GM19023 (cell line): ENCODE data around the gene MSMO1.
"Not testable (repeated sequence)": the region's sequence is repeated elsewhere in the genome, so short reads cannot be mapped to it uniquely, and the experiment has no call there.

Experiments used
- ATAC-seq: cut with Tn5 transposase; IDR thresholded peaks from one replicate; pipeline ENCODE4 v1.9.1; 2021; ENCODE audit warnings: mild to moderate bottlenecking, moderate library complexity; ENCODE audit not compliant: unreplicated experiment

Gene MSMO1

DNA sequence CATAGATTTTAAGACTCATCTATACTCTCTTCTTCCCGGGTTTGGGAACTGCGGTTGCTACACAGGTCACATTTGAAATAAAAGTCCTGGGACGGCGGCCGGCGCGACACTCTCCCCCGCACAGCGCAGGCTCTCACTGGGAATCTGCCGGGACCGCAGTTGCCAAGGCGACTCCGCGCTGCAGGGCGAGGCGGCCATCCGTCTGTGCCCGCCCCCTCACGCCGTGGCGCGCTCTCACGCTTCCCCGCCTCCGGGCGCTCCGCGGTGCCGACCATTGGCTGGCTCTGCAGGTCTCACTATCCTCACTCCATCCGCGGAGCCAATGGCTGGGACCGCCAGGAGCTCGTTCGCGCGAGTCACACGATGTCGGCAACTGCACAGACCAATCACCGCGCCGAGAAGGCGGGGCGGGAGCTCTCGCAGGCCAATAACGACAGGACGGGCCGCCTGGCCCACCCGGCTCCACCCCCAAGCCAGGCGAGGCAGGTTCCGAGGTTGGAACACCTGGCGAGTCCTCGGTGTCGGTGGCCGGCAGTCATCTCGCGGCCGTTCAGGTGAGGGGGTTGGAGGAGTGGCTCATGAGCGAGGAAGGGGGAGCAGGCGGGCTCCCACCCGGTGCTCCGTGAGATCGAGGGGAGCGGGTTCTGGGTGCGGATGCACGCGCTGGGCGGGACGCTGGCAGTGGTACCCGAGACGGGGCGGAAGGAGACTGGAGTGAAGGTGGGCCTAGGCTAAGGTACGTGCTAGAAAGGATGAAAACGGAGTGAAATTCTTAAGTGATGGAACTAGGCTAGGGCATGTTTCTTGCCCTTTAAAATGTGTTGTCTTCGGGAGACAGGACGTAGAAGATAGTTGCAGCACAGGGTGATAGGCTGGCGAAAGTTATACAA lies at the start of gene MSMO1:
Gene MSMO1, plus strand, starts transcription at position 459 of the 890 bp plus-strand sequence. CDS start 5,702 bp downstream, outside the sequence.
- ATAC-seq: peak; percentile 98

DNA sequence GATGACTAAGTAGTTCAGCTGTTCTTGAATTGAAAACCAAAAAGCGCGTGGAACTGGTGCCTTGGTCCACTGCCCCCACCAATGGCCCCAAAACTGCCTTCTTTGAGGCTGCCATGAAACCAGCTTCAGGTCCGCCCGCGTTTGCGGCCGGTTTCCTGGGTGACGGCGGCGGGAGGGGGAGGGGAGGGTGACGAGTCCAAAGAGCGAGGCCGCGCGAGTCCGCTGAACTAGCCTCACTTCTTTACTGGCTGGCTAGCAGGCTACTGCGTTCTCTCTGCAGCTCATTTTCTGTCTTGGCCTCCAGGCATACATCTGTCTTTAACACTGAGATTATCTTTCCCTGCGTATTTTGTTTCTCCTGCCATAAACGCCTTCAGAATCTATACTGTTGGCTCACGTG lies 47.9 kb upstream of the MSMO1 start:
- not testable (repeated sequence) for ATAC-seq

DNA sequence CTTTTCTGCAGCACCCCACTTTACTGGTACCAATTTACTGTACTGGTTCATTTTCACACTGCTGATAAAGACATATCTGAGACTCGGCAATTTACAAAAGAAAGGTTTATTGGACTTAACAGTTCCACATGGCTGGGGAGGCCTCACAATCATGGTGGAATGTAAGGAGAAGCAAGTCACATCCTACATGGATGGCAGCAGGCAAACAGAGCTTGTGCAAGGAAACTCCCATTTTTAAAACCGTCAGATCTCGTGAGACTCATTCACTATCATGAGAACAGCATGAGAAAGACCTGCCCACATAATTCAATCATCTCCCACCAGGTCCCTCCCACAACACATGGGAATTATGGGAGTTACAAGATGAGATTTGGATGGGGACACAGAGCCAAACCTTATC lies 42.8 kb upstream of the MSMO1 start:
- ATAC-seq: not testable (repeated sequence)

DNA sequence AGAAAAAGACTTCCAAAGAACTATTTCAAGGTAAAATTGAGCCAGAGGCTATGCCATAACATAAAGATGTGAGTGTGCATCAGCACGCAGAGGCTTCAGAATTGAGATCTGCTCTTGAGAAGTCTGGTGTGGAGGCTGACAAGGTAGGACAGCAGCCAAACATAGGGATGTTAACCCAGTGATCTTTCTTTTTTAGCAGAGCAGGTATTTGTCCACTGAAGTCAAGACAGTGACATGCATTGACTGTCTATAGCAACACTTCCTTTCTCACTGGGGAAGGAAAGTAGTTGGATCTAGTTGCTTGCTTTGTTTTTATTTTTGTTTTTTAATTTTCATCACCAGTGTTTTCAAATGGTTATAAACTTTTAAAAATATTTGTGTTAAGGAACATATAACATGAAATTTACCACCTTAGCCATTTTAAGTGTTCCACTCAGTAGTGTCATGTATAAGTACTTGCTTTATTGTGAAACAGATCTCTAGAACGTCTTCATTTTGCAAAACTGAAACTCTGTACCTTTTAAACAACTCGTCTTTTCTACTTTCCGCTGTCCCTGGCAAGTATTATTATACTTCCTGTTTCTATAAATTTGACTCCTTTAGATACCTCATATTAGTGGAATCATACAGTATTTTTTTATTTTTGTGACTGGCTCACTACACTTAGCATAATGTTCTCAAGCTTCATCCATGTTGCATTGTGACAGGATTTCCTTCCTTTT lies 40.7 kb upstream of the MSMO1 start:
- ATAC-seq: peak; percentile 67

DNA sequence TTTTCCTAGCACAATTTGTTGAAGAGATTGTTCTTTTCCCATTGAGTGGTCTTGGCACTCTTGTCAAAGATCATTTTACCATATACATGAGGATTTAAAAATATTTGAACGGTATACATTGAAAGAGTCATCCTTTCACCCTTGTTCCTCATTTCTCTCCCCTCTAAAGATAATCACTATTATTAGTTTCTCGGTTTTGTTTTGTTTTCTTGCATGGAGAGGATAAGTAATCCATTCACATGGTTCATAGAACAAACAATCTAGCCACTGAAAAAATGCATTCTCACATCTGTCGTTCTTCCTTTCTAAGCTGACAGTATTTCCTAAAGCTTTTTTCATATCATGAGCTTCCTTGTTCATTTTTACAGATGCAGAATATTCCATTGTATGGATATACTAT lies 39.2 kb upstream of the MSMO1 start:
- peak; percentile 39 for ATAC-seq

DNA sequence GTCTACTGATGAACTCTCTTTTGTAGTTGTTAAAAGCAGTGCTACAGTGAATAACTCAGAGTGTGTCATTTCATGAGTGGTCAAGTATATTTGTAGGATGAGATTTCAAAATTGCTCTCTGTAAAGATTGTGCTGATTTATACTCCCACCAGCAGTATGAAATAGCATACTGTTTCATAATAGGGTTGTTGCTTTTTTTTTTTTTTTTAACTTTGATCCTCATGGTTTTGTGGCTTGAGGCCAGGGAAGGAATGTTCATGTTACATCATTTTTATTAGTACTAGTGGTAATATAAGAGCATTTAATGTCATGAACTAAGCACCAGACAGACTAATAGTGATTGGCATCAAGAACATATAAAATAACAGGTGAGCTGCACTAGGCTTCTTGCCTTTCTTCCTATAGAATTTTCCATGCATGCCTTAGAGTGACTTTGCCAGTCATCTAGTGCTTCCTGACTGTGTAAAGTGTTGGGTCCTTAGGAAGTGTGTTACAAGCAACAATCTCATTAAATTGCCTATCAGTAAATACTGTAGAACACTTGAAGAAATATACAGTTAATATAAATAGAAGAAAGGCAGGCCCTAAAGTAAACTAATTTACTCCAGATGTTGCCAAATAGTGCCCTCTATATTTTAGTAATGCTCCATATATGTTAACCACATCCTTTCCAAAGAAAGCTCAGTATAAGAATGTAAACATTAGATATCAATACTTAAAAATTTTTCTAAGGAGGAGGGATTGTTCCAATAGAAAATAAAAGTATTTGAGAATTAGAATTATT lies 38.6 kb upstream of the MSMO1 start:
- ATAC-seq: no peak

DNA sequence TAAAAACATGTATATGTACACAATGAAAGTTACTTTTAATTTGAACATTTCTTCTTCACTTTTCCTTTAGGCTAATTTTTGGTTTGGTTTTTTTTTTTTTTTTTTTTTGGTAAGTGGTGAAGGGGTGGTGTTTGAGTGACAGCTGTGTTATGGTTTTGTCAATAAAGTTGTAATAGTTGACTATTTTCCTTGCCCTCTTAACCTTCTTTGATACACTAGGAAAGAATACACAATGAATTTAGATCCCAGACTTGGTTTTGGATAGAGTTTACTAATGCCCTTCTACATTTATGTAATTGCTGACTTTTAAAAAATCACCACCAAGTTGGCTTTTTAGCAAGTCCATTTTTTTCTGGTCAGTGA lies 38.1 kb upstream of the MSMO1 start:
- ATAC-seq: no peak

DNA sequence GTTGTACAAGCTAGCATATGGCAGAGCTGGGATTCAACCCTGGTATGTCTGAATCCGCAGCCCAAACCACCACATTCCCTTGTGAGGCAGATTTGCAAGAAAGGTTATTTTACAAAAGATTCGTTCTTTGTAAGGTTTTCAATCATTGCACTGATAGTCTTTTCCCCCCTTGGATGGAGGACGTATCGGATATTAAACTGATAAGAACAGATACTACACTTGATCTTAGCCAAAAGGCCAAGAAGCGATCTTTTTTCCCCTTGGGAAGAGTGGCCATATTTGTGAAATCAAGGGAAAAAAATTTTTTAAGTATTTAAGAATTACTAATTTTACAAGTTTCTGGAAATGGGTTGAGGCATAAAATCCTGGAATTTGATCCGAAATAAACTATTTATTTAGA lies 34.4 kb upstream of the MSMO1 start:
- ATAC-seq: no peak

DNA sequence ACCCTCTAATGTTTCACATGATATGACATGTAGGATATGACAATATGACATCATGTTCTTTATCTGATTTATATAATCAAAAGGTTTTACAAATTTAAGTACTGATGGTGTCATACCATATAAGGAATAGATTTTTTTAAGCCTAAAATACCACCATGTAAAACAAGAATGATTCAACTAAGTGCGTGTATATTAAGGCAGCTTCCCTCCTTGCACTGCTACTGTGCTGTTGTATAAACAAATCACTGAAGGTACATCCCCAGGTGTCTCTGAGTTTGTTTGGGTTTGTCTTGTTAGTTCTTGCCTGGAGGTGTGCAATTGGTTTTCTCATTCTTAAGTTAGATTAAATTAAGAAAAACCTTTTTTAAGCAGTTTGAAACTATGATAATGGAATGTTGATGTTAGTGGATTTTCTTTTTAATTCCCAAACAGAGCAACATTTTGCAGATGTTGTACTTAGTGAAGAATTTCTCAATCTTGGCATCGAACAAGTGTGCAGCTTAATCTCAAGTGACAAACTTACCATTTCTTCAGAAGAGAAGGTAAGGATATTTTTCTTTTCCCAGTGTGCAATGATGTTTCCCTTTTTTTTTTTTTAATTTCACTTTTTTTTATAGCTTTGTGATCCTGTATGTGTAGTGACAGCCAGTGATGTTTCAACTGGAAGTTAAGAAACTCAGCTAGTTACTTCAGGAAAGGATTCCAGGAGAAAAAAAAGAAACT lies 33.4 kb upstream of the MSMO1 start:
- ATAC-seq: no peak

DNA sequence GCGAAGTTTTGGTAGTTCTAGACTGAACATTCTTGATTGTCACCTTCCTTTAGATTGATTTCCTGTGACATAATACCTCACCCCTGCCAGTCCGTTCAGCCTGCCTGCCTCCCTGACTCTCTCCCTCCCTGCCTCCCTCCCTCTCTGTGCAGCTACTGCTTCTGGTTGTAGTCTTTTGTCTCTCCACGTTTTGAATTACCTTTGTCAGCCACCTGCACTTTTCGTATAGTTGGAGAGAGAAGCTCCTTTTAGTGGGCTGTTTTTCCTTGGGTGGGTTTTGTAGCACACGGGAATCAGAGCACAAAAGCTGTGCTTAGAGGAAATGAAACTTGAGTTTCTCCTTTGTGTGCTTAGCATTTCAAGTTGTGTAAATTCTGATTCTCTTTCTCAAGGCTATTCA lies 32.6 kb upstream of the MSMO1 start:
- ATAC-seq: peak; percentile 95

DNA sequence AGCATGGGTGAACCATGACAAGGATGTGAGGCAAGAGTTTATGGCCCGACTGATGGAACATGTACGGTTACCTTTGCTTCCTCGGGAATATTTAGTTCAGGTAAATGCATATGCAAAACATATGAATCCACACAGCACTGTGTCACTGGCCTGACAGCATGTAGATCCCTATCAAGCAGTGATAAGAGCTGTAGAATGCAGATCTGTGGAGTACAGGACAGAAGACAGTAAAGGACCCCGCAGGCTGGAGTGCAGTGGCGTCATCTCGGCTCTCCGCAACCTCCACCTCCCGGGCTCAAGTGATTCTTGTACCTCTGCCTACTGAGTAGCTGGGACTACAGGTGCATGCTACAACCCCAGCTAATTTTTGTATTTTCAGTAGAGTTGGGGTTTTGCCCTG lies 29.8 kb upstream of the MSMO1 start:
- no peak for ATAC-seq

DNA sequence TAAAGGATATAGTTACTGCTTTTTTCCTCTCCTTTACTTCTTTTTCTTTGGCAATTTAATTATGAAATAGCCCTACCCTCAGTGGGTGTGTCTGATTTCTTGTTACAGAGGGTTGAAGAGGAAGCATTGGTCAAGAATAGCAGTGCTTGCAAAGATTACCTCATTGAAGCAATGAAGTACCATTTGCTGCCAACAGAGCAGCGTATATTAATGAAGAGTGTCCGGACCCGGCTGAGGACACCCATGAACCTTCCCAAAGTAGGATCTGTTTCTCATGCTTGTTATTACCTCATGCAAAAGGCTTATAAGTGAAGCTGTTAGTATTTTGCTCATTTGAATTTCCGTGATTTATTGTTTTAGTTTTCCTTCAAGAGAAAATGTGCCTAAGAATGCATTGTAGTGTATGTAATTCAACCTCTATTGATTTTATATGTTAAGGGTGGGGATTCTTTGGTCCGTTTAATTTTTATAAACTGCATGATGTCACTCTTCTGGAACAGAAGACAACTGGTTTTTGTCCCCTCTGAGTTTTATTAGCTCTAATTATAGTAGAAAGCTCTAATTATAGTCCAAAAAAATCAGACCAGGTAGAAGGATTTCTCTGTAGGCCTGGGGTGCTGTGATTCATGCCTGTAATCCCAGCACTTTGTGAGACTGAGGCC lies 27.9 kb upstream of the MSMO1 start:
- ATAC-seq: no peak

DNA sequence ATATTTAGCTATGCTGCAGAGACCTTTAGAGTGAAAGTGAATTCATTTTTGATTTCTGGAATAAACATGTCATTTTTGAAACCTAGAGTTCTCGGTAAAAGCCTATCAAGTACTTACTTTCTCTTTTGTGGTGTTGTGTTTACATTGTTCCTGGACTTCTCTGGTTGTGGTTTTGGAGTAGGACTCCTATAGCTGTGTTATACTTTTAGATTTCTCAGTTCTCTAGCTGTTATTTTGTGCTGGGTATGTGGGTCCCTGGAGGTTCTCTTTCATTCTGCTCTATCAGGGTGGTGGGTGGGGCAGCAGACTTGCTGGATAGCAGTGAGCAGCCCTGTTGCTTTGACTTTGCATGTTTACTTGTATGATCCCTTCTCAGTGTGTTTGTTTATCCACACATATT lies 25.6 kb upstream of the MSMO1 start:
- ATAC-seq: peak; percentile 64

DNA sequence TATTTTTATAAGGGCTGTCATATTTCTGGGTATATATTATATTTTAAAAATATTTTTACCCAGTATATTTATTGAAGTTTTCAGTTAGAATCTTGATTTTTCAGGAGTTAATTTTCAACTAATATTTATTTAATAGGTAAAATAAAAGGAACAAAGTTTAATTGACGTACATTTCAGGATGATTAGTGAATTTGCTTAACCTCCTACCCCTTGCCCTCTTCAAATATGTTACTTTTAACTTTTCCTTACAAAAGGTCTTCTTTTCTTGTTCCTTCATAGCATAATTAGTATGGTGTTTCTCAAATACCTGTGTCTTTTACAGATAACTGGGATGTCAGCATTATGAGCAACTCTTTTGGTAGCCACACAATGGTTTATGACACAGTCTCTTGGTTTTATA lies 24.8 kb upstream of the MSMO1 start:
- ATAC-seq: no peak

DNA sequence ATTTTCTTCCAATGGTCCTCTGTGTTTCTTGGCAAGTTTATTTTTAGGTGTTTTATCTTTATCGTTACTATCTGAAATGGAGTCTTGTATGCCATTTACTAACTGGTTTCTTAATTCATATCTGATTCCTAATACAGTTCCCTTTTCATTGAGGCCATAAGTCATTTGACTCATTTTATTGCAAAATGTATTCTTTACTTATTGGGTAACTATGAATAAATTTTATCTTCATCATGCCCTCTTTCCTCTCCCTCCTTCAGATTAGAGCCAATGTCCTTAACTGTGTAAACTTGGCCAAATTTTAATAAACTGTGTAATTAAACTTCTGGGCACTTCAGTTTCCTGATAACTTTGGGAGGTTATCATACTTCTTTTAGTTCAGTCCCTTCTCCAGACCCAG lies 19.3 kb upstream of the MSMO1 start:
- no peak for ATAC-seq

DNA sequence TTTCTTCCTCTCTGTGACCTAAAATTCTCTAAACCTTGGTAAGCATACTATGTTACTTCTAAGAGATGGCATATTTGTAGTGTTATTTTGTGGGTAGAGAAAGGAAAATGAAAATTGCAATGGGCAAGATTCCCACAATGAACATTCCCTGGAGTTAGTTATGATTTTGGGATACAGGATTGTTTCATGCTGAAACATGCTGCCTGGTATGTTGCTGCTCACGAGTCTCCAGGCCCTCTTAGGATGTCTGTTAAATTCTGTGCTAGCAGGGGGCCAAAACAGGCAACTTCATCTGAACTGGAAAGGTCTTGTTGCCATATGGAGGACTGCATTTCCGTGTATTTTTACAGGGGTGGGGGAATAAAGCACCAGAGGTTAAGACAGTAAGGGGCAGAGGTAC lies 18.9 kb upstream of the MSMO1 start:
- ATAC-seq: no peak

DNA sequence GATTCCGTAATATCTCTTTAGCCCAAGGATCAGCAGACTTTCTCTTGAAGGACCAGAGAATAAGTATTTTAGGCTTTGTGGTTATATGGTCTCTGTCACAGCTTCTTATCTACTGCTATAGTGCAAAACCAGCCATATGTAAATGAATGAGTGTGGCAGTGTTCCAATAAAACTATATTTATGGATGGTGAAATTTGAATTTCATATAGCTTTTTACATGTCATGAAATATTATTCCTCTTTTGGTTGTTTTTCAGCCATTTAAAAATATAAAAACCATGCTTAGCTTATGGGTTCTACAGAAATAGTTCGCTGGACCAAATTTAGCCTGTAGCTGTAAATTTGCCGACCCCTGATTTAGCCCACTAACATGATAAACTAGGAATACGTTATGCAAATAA lies 18.0 kb upstream of the MSMO1 start:
- ATAC-seq: no peak

DNA sequence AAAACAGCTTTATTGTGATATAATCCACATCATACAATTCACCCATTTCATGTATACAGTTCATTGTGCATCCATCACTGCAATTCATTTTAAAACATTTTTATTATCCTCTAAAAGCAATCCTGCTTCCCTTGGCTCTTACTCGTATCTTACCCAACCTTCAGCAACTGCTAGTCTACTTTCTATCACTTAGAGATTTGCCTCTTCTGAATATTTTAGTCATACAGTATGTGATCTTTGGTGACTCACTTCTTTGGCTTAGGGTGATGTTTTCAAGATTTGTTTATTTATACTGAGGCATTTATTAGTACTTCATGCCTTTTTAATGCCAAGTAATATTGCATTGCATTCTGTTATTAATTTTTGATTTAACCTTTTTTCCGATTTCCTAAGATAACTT lies 15.0 kb upstream of the MSMO1 start:
- no peak for ATAC-seq

DNA sequence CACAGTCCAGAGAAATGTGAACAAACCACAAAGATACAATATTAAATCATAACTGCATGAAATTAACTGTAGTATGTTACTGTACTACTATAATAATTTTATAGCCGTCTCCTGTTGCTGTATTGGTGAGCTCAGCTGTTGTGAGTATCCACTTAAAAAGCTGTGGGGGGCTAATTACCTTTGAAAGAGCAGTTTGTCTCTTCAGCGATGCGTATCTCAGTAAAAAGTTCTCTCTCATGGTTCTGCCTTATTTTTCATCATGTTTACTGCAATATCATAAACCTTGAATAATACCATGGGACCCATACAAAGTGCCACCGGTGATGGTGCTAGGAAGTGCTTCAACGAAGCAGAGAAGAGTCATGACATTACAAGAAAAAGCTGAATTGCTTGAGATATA lies 8.4 kb upstream of the MSMO1 start:
- no peak for ATAC-seq

DNA sequence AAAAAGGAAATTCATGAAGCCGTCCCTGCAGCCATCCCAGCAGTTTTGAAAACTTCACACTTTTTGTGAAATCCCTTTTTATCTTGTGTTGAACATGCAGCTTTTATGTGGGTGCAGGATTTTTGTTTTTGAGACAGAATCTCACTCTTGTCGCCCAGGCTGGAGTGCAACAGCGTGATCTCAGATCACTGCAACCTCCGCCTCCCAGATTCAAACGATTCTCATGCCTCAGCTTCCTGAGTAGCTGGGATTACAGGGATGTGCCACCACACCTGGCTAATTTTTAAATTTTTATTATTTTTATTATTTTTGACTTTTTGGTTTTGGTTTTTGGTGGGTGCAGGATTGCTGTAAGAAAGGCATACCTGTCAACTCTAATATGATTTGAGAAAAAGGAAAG lies 8.0 kb upstream of the MSMO1 start:
- no peak for ATAC-seq
